Stimulated activated memory B cell treated with anti-CD40 and anti-IgM and Interleukin-4, amounts not matched to agents 10 μg/mL and 1 μg/mL and 100 μg/mL, for 72 hours (primary cell): ENCODE results near the gene GTSE1.

Source experiments
- ATAC-seq: fragments of 150-1000 bp; cut with Tn5 transposase; 2 replicates; pipeline ENCODE4 v1.10.0; 2021
- H3K27ac Mint-ChIP-seq: one replicate; pipeline ENCODE4 v1.8.0; 2022; ENCODE audit warnings: mild to moderate bottlenecking, mixed read lengths
- H3K27me3 Mint-ChIP-seq: one replicate; pipeline ENCODE4 v1.8.0; 2022; ENCODE audit warnings: mixed read lengths
- H3K36me3 Mint-ChIP-seq: one replicate; pipeline ENCODE4 v1.8.0; 2022; ENCODE audit warnings: mixed read lengths
- H3K4me1 Mint-ChIP-seq: one replicate; pipeline ENCODE4 v1.8.0; 2022; ENCODE audit warnings: mixed read lengths
- H3K4me3 Mint-ChIP-seq: one replicate; pipeline ENCODE4 v1.8.0; 2022; ENCODE audit warnings: mild to moderate bottlenecking, moderate library complexity, mixed read lengths
- H3K9me3 Mint-ChIP-seq: one replicate; pipeline ENCODE4 v1.8.0; 2022; ENCODE audit warnings: mixed read lengths

The GTSE1 gene

DNA sequence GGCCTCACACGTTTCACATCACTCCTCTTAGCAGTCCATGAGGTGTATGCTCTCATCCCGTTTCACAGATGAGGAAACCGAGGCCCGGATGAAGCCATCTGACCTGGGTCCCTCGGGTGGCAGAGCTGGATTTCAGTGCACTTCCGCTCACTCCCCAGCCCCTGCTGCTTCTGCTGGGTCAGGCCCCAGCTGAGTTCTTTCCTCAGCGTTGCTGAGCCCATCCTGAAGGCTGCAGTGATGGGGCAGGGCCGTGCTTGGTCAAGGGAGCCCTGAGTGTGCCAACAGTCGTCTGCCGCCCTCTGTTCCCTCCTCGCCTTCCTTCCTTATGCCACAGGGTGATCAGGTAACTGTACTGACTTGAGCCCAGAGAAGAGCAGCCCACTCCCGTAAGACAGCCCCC, 51.0 kb downstream of the GTSE1 start:
- Mint-ChIP-seq H3K27ac (no peak overlapping the region), H3K9me3 (no peaks in the 10 kb centered on the region), H3K4me1 (peaks cover 10% of the 10 kb centered on the region), H3K4me3 (no peak overlapping the region), H3K36me3 (peaks cover 89% of the 10 kb centered on the region), H3K27me3 (no peaks in the 10 kb centered on the region)
- no peak for ATAC-seq

DNA sequence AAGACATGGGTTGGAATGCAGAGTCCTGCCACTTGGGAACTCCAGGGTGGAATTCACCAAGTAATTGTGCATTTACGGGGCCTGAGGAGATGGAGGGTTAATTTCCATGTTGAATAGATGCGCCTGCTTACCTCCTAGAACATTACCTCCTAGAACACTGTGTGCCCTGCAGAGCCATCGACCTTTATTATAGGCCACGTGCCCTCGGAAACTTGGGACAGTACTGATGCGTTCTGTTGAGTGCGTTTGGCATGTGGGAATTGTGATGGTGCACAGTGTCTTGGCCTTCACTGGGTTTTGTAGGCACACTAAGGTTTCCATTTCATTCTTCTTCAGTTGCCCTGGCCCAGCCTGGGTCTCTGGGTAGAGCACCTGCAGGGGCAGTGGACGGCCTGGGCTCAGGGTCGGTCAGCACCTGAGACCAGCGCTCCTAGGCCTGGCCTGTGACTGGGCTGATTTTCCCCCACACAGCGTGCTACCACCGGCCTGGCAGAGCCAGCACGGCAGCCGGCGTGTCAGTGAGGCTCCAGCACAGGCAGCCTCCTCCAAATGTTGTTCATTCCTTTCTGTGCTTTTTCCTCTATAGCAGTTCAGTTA, 51.5 kb downstream of the GTSE1 start:
- ATAC-seq: no peak
- Mint-ChIP-seq H3K36me3 (peaks cover 89% of the 10 kb centered on the region), H3K4me3 (no peak overlapping the region), H3K4me1 (peaks cover 16% of the 10 kb centered on the region), H3K27me3 (no peaks in the 10 kb centered on the region), H3K9me3 (no peaks in the 10 kb centered on the region), H3K27ac (no peak overlapping the region)

DNA sequence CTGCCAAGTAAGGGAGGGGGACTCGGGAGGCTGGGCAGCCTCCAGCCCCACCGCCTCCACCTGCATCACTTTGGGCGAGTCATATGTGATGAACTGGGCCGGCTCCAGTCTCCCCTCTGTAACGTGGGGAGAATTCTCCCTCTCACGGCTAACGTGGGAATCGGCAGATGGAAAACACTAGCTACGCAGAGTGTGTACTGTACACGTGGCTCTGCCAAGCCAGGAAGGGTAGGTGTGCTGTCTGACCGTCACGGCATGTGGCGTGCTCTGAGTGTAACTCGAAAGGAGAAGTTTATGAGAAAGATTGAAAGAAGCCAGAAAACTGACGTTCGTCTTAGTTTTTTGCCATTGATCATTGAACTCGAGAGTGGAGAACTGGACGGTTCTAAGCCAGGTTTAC, 52.6 kb downstream of the GTSE1 start:
- ATAC-seq: peak; percentile 79
- H3K36me3 Mint-ChIP-seq: peaks cover 88% of the 10 kb centered on the region
- peaks cover 23% of the 10 kb centered on the region for H3K4me1 Mint-ChIP-seq
- H3K27me3 Mint-ChIP-seq: no peaks in the 10 kb centered on the region
- no peak overlapping the region for H3K4me3 Mint-ChIP-seq
- no peaks in the 10 kb centered on the region for H3K9me3 Mint-ChIP-seq
- peak overlapping the region; percentile 78 for H3K27ac Mint-ChIP-seq

- Mint-ChIP-seq H3K4me1 (peaks cover 23% of the 10 kb centered on the region), H3K27ac (peak overlapping the region; percentile 78), H3K9me3 (no peaks in the 10 kb centered on the region), H3K27me3 (no peaks in the 10 kb centered on the region), H3K4me3 (no peak overlapping the region), H3K36me3 (peaks cover 84% of the 10 kb centered on the region)
- no peak for ATAC-seq
These were observed 53.0 kb downstream of the GTSE1 start for GRCh38 chr22:46349681-46350080.

GRCh38 chr22:46350121-46350520, 53.5 kb downstream of the GTSE1 start:
- Mint-ChIP-seq H3K4me1 (peaks cover 24% of the 10 kb centered on the region), H3K9me3 (no peaks in the 10 kb centered on the region), H3K27ac (peak overlapping the region; percentile 78), H3K4me3 (no peak overlapping the region), H3K36me3 (peaks cover 82% of the 10 kb centered on the region), H3K27me3 (no peaks in the 10 kb centered on the region)
- no peak for ATAC-seq

- no peaks in the 10 kb centered on the region for H3K27me3 Mint-ChIP-seq
- peaks cover 29% of the 10 kb centered on the region for H3K4me1 Mint-ChIP-seq
- no peak overlapping the region for H3K4me3 Mint-ChIP-seq
- H3K27ac Mint-ChIP-seq: peak overlapping the region; percentile 23
- no peaks in the 10 kb centered on the region for H3K9me3 Mint-ChIP-seq
- ATAC-seq: no peak
- H3K36me3 Mint-ChIP-seq: peaks cover 84% of the 10 kb centered on the region
These were observed 54.0 kb downstream of the GTSE1 start for GRCh38 chr22:46350646-46351045.

- Mint-ChIP-seq H3K27me3 (no peaks in the 10 kb centered on the region), H3K9me3 (no peaks in the 10 kb centered on the region), H3K27ac (peak overlapping the region; percentile 23), H3K36me3 (peaks cover 84% of the 10 kb centered on the region), H3K4me3 (no peak overlapping the region), H3K4me1 (peaks cover 33% of the 10 kb centered on the region)
- no peak for ATAC-seq
These were observed 54.6 kb downstream of the GTSE1 start for GRCh38 chr22:46351131-46351735.

- no peak overlapping the region for H3K27ac Mint-ChIP-seq
- H3K36me3 Mint-ChIP-seq: peaks cover 79% of the 10 kb centered on the region
- H3K4me1 Mint-ChIP-seq: peaks cover 33% of the 10 kb centered on the region
- H3K4me3 Mint-ChIP-seq: no peak overlapping the region
- H3K27me3 Mint-ChIP-seq: no peaks in the 10 kb centered on the region
- no peak for ATAC-seq
- no peaks in the 10 kb centered on the region for H3K9me3 Mint-ChIP-seq
These were observed 55.1 kb downstream of the GTSE1 start for GRCh38 chr22:46351767-46352166.

DNA sequence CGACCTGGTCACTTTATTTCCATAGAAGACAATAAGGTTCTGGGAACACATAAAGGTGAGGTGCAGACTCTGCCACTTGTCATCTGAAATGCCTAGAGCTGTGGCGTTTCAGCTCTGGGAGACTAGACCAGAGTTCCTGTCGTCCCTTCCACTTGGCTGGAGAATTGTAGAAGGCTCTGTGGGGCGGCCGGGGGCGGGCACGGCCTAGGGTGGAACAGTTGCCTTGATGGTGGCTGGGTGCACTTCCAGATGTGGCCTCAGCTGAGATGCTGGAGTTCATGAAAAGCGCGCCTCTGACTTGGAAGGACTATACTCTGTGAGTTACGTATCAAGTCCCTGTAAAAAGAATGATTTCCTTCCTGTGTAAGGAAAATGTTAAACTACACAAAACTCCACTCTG, 55.6 kb downstream of the GTSE1 start:
- ATAC-seq: no peak
- Mint-ChIP-seq H3K9me3 (no peaks in the 10 kb centered on the region), H3K4me3 (no peak overlapping the region), H3K27ac (peak overlapping the region; percentile 42), H3K27me3 (no peaks in the 10 kb centered on the region), H3K36me3 (peaks cover 76% of the 10 kb centered on the region), H3K4me1 (peaks cover 33% of the 10 kb centered on the region)

- Mint-ChIP-seq H3K9me3 (no peaks in the 10 kb centered on the region), H3K4me3 (no peak overlapping the region), H3K27ac (peak overlapping the region; percentile 42), H3K36me3 (peaks cover 75% of the 10 kb centered on the region), H3K27me3 (no peaks in the 10 kb centered on the region), H3K4me1 (peaks cover 33% of the 10 kb centered on the region)
- peak; percentile 81 for ATAC-seq
These were observed 56.2 kb downstream of the GTSE1 start for GRCh38 chr22:46352691-46353386.

- Mint-ChIP-seq H3K4me3 (no peak overlapping the region), H3K27me3 (no peaks in the 10 kb centered on the region), H3K4me1 (peaks cover 33% of the 10 kb centered on the region), H3K9me3 (no peaks in the 10 kb centered on the region), H3K27ac (peak overlapping the region; percentile 42), H3K36me3 (peaks cover 75% of the 10 kb centered on the region)
- no peak for ATAC-seq
These were observed 56.9 kb downstream of the GTSE1 start for GRCh38 chr22:46353483-46354105.

DNA sequence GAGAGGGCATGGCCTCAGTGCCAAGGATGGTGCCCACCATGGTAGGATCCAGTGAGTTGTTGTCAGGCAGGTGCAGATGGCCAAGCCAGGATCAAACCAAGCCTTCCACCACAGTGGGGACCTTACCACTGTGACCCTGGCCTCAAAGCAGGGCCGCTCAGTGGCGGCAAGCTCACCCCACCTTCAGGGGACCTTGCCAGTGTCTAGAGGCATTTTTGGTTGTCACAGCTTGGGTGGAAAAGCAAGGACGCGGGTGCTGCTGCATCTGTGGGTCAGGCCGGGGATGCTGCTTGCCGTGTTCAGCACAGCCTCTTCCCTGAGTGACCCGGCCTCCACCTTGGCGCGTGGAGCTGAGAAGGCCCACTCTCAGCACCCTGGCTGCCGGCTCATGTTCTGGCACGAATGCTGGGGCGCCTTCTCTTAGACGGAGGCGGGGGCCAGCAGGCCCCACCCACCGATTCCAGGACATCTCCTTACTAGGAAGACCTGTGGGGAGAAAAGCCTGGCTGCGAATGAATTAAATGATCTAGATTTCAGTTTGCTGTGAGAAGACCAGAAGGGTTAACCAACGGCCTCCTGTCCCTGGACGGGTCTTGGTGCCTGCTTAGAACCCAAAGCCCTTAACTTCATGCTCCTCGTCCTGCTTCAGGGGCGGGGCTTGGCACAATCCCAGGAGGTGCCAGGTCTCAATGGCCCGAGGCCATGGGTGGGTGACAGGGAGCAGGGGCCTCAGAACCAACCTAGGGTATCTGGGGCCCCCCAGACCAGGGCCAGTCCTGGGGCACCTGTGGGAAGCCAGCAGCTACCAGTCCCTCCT, 57.7 kb downstream of the GTSE1 start:
- Mint-ChIP-seq H3K27ac (peak overlapping the region; percentile 42), H3K9me3 (no peaks in the 10 kb centered on the region), H3K27me3 (no peaks in the 10 kb centered on the region), H3K4me1 (peaks cover 28% of the 10 kb centered on the region), H3K4me3 (no peak overlapping the region), H3K36me3 (peaks cover 74% of the 10 kb centered on the region)
- ATAC-seq: no peak

DNA sequence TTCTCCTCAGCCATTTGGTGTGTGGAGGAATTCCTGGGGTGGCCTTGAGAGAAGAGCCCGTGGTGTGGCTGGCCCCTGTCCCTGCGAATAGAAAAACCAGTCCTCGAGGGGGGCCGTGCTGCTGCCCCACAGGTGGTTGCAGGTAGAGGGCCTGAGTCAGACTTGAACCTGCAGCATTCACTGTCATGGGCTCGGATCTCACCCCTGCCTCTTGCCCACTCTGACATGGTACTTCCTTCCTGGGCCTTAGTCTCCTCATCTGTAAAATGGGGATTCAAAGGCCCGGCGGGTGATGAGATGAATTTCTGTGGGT, 58.3 kb downstream of the GTSE1 start:
- no peak overlapping the region for H3K4me3 Mint-ChIP-seq
- peaks cover 24% of the 10 kb centered on the region for H3K4me1 Mint-ChIP-seq
- H3K27ac Mint-ChIP-seq: peak overlapping the region; percentile 53
- no peaks in the 10 kb centered on the region for H3K9me3 Mint-ChIP-seq
- no peak for ATAC-seq
- peaks cover 73% of the 10 kb centered on the region for H3K36me3 Mint-ChIP-seq
- no peaks in the 10 kb centered on the region for H3K27me3 Mint-ChIP-seq

- peaks cover 76% of the 10 kb centered on the region for H3K36me3 Mint-ChIP-seq
- peaks cover 24% of the 10 kb centered on the region for H3K4me1 Mint-ChIP-seq
- H3K27me3 Mint-ChIP-seq: no peaks in the 10 kb centered on the region
- peak overlapping the region; percentile 53 for H3K27ac Mint-ChIP-seq
- no peaks in the 10 kb centered on the region for H3K9me3 Mint-ChIP-seq
- no peak overlapping the region for H3K4me3 Mint-ChIP-seq
- ATAC-seq: peak; percentile 60
These were observed 58.8 kb downstream of the GTSE1 start for GRCh38 chr22:46355369-46355995.
